ENCODE measurements around the gene SENP7.
"Not testable (repeated sequence)": the region's sequence is repeated elsewhere in the genome, so short reads cannot be mapped to it uniquely, and the experiment has no call there.

DNA sequence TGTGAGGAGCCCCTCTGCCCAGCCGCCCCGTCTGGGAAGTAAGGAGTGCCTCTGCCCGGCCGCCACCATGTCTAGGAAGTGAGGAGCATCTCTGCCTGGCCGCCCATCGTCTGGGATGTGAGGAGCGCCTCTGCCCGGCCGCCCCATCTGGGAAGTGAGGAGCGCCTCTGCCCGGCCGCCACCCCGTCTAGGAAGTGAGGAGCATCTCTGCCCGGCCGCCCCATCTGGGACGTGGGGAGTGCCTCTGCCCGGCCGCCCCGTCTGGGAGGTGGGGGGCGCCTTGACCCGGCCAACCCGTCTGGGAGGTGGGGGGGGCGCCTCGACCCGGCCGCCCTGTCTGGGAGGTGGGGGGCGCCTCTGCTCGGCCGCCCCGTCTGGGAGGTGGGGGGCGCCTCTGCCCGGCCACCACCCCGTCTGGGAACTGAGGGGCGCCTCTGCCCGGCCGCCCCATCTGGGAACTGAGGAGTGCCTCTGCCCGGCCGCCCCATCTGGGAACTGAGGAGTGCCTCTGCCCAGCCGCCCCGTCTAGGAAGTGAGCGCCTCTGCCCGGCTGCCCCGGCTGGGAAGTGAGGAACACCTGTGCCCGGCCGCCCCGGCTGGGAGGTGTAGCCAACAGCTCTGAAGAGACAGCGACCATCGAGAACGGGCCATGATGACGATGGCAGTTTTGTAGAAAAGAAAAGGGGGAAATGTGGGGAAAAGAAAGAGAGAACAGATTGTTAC is 38.5 kb upstream of the SENP7 start:
- TF ChIP-seq, protein P1, sequence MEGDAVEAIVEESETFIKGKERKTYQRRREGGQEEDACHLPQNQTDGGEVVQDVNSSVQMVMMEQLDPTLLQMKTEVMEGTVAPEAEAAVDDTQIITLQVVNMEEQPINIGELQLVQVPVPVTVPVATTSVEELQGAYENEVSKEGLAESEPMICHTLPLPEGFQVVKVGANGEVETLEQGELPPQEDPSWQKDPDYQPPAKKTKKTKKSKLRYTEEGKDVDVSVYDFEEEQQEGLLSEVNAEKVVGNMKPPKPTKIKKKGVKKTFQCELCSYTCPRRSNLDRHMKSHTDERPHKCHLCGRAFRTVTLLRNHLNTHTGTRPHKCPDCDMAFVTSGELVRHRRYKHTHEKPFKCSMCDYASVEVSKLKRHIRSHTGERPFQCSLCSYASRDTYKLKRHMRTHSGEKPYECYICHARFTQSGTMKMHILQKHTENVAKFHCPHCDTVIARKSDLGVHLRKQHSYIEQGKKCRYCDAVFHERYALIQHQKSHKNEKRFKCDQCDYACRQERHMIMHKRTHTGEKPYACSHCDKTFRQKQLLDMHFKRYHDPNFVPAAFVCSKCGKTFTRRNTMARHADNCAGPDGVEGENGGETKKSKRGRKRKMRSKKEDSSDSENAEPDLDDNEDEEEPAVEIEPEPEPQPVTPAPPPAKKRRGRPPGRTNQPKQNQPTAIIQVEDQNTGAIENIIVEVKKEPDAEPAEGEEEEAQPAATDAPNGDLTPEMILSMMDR (IDR thresholded peaks at IDR 0.05; ENCODE audit: low read length): not testable (repeated sequence)
- TF ChIP-seq EZH2 (IDR thresholded peaks at IDR 0.05; ENCODE audit: borderline replicate concordance, low read length): not testable (repeated sequence)
